Hematopoietic multipotent progenitor cell treated with erythropoietin and hydrocortisone succinate and interleukin-3 and kit ligand, for 15 days (in vitro differentiated cells): Measurements from ENCODE around the gene ABCF2.

ENCODE experiments used
- DNase-seq: peaks from one replicate; pipeline ENCODE4 v3.0.0-alpha.2; 2015; ENCODE audit warnings: low spot score

ABCF2 gene

DNA sequence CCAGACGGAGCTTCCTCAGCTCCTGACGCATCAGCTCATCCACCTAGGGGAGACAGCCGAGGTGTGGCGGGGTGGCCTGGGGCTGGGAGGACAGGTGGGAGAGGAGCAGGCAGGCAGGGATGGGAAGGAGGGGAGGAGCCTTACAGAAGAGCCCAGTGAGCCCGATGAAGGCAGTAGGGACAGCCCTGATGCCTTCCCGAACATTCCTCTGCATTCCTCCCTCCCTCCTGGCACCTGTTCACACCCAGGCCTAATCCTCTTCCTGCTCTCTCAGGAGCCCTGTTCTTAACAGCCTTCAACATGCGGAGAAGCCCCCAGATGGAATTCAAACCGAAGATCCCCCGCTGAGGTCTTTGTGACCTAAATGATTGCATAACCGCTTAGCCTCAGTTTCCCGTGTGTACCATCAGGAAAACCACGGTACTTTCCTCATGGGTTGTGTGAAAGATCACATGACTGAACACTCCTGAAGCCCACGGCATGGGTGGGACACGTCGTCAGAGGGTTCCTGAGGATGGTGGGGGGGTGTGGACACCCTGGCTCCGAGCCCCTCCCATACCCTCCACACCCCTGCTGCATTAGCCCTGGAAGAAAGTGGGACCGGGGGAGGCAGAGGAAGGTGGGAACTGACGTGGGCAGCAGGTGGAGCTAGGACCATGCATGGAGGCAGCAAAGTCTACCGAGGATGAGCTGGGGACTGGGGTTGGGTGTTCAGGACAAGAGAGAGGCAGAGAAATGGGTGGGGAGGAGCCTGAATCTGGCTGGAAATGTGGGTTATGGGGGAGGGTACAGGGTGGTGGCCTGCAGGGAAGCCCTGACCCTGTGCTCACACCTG lies 31.2 kb downstream of the ABCF2 start:
- DNase-seq = no peak

GRCh38 chr7:151194188-151194587 lies 32.8 kb downstream of the ABCF2 start:
- no peak for DNase-seq

DNA sequence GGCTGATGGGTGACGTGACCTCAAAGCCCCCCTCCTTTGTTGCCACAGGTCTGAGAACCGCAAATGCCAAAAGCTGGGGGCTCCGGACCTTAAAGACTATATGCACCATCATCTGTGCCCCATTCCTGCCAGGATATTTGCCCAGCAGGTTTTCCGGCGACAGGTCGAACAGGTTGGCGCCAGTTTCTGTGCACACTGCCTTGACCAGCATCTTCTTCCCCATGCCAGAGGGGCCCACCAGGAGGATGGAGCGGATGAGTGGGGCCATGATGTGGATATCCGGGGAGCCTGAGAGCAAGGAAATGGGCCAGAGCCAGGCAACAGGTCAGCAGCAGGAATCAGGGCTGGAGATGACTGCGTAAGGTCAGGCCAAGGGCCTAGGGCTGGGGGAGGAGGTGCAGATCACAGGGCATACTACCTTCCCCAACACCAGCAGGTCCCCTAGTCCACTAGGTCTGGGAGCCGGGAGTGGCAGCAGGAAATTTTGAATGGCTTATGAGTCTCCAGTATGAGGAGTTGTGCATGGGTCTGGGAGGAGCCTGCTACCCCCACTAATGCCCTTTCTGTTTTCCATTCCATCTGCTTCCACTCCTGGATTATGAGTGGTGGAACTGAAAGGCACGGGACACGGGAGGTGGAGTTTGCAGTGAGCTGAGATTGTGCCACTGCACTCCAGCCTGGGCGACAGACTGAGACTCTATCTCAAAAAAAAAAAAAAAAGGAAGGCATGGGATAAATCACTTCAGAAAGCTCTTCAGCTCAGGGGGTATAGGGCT lies 33.6 kb downstream of the ABCF2 start:
- DNase-seq = no peak

GRCh38 chr7:151192002-151192539 lies 34.9 kb downstream of the ABCF2 start:
- no peak for DNase-seq

DNA sequence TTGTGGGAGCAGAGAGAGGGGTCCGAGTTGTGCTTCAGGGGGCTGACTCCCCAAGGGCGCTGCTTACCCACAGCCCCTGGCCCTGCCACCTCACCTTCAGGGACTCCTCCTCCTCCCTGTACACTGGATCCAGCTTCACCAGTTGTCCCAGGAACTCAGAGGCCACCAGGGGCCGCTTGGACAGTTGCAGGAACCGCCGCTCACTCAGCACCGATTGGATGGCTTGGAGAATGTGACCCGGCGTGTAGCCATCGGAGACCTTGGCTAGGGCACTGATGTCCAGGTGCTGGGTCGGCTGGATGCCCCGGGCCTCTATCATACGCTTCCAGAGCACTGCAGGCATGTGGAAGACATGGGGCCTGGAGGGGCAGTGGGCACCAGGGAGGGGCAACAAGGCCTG lies 35.5 kb downstream of the ABCF2 start:
- no peak for DNase-seq

GRCh38 chr7:151189038-151189437 lies 38.0 kb downstream of the ABCF2 start:
- DNase-seq = no peak

DNA sequence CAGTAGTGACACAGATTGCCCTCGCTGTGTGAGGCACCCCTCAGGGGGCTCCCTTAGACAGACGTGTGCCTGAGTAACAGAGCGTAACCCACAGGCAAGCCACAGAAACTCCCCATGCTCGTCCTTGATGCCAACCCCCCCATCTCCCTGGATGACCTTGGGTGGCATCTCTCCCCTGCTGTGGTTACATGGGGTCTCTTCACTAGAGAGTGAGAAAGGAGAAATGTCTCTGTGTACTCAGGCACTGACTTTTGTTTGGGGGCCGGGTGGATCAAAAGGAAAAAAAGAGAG lies 38.8 kb downstream of the ABCF2 start:
- DNase-seq = no peak

DNA sequence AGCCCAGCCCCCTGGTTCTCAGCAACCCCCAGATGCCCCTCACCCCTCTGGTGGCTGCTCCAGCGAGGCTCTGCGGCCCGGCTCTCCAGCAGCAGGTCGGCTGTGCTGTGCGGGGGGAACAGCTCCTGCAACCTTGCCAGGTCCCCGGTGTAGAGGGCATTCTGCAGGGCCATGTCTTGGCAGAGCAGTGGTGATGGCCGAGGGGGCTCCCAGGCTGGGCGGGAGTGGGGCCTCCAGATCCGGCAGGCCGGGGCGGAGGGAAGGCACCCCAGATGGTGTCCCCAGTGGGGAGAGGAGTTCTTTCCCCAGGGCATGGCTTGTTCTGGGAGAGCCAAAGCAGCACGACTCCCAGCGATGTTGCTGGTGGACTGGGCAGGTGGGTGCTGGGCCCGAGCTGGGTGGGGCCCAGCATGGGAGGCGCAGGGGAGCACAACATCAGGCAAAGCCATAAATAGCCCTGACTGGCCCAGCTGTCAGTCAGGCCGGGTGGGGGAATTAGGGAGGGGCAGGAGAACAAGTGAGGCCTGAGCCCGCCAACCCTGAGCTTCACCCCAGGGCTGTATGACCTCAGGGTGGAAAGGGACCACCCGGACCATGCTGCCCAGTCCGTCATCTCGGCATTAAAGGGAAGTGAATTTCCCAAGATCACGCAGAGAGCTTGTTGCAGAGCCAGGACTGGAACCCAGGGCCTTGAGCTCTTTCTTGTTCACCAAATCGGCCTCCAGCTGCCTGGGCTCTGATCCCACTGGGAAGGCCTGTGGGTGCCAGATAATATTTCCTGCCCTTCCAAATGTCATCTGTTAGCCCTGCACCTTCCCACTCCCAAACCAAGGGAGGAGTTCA lies 39.4 kb downstream of the ABCF2 start:
- no peak for DNase-seq

DNA sequence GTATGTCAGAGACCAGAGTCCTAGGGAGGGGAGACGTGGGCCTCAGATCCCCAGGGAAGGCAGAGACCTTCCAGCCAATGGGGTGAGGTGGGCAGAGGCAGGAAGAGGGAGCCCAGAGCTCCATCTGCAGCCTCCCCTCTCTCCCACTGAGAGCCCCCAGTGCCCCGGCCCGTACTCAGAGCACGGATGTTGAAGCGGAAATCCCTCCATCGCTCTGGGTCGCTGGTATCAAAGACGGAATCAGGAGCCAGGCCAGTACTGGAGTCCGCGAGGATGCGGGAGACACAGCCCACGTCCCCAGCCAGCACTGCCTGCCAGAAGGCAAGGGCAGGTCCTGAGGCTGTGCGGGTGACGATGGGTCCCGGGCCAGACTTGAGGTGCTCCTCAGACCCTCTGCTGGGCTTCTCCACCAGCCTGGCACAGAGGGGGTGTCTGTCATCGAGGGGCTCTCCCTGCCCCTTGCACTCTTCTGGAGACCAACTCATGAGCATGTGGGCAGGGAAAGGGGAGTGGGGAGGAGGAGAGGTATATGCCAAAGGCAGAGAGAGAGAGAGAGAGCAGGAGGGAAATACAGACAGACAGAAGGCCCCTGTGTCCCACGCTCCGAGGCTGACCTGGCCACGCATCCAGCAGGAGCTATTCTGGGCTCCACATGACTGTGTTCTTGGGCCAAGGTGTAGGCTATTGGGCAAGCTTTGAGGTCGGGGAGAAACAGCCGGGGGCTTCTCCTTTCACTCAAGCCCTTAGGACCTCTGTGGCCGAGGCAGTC lies 40.2 kb downstream of the ABCF2 start, which contains the start of gene ASB10:
Gene ASB10 (minus strand): TSS at position 611 of the 769 bp plus-strand sequence. CDS start 120 bp downstream, at position 491.
- DNase-seq = no peak

GRCh38 chr7:151185762-151186639 lies 41.0 kb downstream of the ABCF2 start:
- no peak for DNase-seq

DNA sequence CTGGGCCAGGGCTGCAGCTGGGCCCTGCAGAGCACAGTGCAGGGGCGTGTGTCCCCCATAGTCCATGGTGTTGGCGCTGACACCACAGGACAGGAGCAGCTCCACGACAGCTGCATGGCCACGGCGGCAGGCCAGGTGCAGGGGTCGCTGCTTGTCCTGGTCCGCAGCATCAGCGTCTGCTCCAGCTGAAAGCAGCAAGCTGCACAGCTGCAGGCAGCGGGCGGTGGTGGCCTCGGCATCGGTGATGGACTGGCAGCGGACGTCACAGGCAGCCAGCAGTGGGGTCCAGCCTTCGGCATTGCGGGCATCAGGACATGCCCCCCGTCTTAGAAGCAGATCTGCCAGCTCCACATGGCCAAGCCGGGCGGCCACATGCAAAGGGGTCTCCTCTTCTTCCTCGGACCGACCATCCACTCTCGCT lies 46.0 kb downstream of the ABCF2 start:
- no peak for DNase-seq

- DNase-seq = no peak
Observed at GRCh38 chr7:151179946-151180345, 47.1 kb downstream of the ABCF2 start.

GRCh38 chr7:151179287-151179860 lies 47.6 kb downstream of the ABCF2 start:
- DNase-seq = no peak

DNA sequence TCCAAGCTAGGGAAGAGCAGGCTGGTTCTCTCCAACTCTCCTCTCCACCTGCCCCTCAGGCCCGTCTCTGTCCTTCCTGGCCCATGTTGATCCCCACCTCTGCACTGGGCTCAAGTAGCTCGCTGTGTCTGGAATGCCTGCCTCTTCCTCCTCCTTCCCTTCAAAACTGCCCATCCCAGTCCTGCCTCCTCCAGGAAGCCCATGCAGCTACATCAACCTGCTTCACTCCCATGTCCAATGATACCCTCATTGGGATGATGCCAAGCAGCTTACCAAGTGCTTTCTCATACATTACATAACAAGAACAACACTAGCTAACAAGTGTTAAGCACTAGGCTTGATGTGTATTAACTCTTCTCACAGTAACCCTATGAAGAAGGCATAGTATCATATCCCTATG lies 48.2 kb downstream of the ABCF2 start:
- no peak for DNase-seq

DNA sequence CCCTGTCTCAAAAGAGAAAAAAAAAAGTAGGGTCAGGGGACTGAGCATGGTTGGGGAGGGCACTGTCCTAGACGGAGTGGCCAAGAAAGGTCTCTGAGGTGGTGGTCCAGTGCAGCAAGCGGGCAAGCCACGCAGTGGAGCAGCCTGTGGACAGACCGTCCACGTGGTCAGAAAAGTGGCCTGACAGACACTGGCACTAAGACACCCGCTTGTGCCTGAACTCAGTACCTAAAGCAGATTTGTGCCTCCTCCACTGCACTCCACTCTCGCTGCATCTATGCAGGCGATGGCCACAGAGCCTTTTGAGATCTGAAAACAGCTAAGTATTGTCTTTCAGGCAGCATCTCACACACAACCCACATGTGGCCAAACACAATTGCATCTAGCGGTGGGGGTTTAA lies 48.8 kb downstream of the ABCF2 start:
- no peak for DNase-seq

- DNase-seq = no peak
Observed at GRCh38 chr7:151177310-151177709, 49.7 kb downstream of the ABCF2 start.

- no peak for DNase-seq
Observed at GRCh38 chr7:151176401-151176800, 50.6 kb downstream of the ABCF2 start.

DNA sequence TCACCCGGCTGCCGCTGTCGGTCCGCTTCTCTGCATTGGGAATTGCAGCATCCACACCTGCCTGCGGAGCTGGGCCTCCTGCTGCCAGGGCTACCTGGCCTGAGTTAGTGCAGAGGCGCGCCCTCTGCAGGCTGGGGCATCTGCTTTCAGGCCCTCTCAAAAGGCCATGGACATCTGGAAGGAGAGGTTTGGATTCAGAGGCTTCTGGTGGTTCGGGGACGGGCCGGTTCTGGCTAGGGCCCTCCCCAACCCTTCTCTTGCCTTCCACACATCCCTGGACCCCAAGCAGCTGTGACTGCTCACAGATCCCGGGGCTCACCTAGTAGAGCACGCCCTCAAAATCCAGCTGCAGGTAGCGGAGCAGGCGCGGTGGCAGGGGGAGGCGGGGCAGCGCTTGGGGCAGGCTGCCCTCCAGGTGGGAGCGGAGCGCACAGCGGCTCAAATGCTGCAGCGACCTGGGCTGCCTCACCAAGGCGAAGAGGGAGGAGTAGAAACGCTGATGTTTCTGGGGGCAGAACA lies 51.2 kb downstream of the ABCF2 start:
- DNase-seq = no peak

GRCh38 chr7:151175047-151175792 lies 51.8 kb downstream of the ABCF2 start:
- DNase-seq = no peak
